Measurements from ENCODE around the gene PCSK5. TPM values are rescaled to one million over a fixed set of nuclear protein-coding genes. Genes with fewer than 3 reads are reported as not detected.
"Not testable (repeated sequence)": the region's sequence is repeated elsewhere in the genome, so short reads cannot be mapped to it uniquely, and the experiment has no call there.

The PCSK5 gene
- total and polyA plus RNA-seq, 12 donors: 2.2 to 31.8 (median 8.4) TPM

GRCh38 chr9:76359766-76360165 is 469.3 kb downstream of the PCSK5 start:
- TF ChIP-seq POLR2A (IDR thresholded peaks at IDR 0.05) (no peak), CTCF (IDR thresholded peaks at IDR 0.05) (no peak)
- no peaks in the 10 kb centered on the region for H3K27me3 ChIP-seq

GRCh38 chr9:76362332-76363031 is 472.0 kb downstream of the PCSK5 start:
- H3K27me3 ChIP-seq; H3K27ac ChIP-seq; H3K36me3 ChIP-seq (replicated peaks in 1 of 2); H3K4me3 ChIP-seq; DNase-seq; intact Hi-C loops (cut with DNase I); H3K4me1 ChIP-seq (replicated peaks in 1 of 2); H3K9me3 ChIP-seq (replicated peaks in 1 of 3): not testable (repeated sequence)
- 75 to 82% (median 78%) methylated on average over 16 of the region's 16 CpGs for WGBS, 4 donors

More at GRCh38 chr9:76359766-76360165, 469.3 kb downstream of the PCSK5 start:
- intact Hi-C loops (cut with DNase I): no loop called here
- no peaks in the 10 kb centered on the region for H3K4me1 ChIP-seq (replicated peaks in 1 of 2)
- H3K4me3 ChIP-seq: no peak overlapping the region
- WGBS, 4 donors: 81 to 95% (median 86%) methylated on average over 2 of the region's 2 CpGs
- H3K9me3 ChIP-seq (replicated peaks in 1 of 3): no peaks in the 10 kb centered on the region
- no peak overlapping the region for H3K27ac ChIP-seq
- DNase-seq: no peak
- no peaks in the 10 kb centered on the region for H3K36me3 ChIP-seq (replicated peaks in 1 of 2)

- 78 to 89% (median 82%) methylated on average over 3 of the region's 3 CpGs for WGBS, 4 donors
- H3K4me3 ChIP-seq: no peak overlapping the region
- H3K36me3 ChIP-seq (replicated peaks in 1 of 2): no peaks in the 10 kb centered on the region
- no peaks in the 10 kb centered on the region for H3K9me3 ChIP-seq (replicated peaks in 1 of 3)
- no peaks in the 10 kb centered on the region for H3K4me1 ChIP-seq (replicated peaks in 1 of 2)
- no peaks in the 10 kb centered on the region for H3K27me3 ChIP-seq
- TF ChIP-seq POLR2A (IDR thresholded peaks at IDR 0.05): no peak
- intact Hi-C loops (cut with DNase I): no loop called here
- no peak for DNase-seq
- no peak overlapping the region for H3K27ac ChIP-seq
These were observed 472.5 kb downstream of the PCSK5 start for GRCh38 chr9:76363032-76363395.

GRCh38 chr9:76365028-76365427 is 474.6 kb downstream of the PCSK5 start:
- Histone ChIP-seq H3K36me3 (replicated peaks in 1 of 2) (no peaks in the 10 kb centered on the region), H3K4me1 (replicated peaks in 1 of 2) (no peaks in the 10 kb centered on the region), H3K27me3 (no peaks in the 10 kb centered on the region), H3K4me3 (no peak overlapping the region), H3K27ac (no peak overlapping the region), H3K9me3 (replicated peaks in 1 of 3) (no peaks in the 10 kb centered on the region)
- 82 to 91% (median 85%) methylated on average over 1 of the region's 1 CpG for WGBS, 4 donors
- intact Hi-C loops (cut with DNase I): no loop called here
- DNase-seq: no peak
- TF ChIP-seq CTCF (IDR thresholded peaks at IDR 0.05): no peak
- TF ChIP-seq POLR2A (IDR thresholded peaks at IDR 0.05): no peak

- intact Hi-C loops (cut with DNase I): no loop called here
- no peaks in the 10 kb centered on the region for H3K36me3 ChIP-seq (replicated peaks in 1 of 2)
- H3K27me3 ChIP-seq: no peaks in the 10 kb centered on the region
- no peaks in the 10 kb centered on the region for H3K9me3 ChIP-seq (replicated peaks in 1 of 3)
- H3K4me1 ChIP-seq (replicated peaks in 1 of 2): no peaks in the 10 kb centered on the region
- TF ChIP-seq CTCF (IDR thresholded peaks at IDR 0.05): no peak
- no peak for TF ChIP-seq POLR2A (IDR thresholded peaks at IDR 0.05)
- WGBS, 4 donors: 66 to 87% (median 73%) methylated on average over 4 of the region's 4 CpGs
- H3K4me3 ChIP-seq: no peak overlapping the region
- H3K27ac ChIP-seq: no peak overlapping the region
- DNase-seq: no peak
These were observed 475.8 kb downstream of the PCSK5 start for GRCh38 chr9:76366275-76366674.

Measured in adrenal gland (tissue), 12 donors.